SK-N-SH treated with all-trans-retinoic acid at 6 μM for 48 hours (cell line): ENCODE results near the gene DOCK9.

Experiments
- ATAC-seq: fragments of 200-7000 bp; cut with Tn5 transposase; 3 replicates; pipeline ENCODE4 v1.9.1; 2020; ENCODE audit warnings: mild to moderate bottlenecking, moderate library complexity
- ARNTL ChIP-seq: fragments of 450-650 bp; formaldehyde crosslinking; IDR thresholded peaks from 2 replicates; pipeline ENCODE4 v1.5.0; 2020; ENCODE audit warnings: low read depth, mild to moderate bottlenecking, moderate library complexity, borderline replicate concordance
- BACH2 ChIP-seq: fragments of 250-450 bp; sonication (Bioruptor Pico); IDR thresholded peaks from 2 replicates; pipeline ENCODE4 v1.9.0; 2021; ENCODE audit warnings: mild to moderate bottlenecking, borderline replicate concordance
- CSDC2 ChIP-seq: fragments of 250-450 bp; sonication (Bioruptor Pico); IDR thresholded peaks from 2 replicates; pipeline ENCODE4 v1.5.0; 2020; ENCODE audit warnings: mild to moderate bottlenecking, moderate library complexity
- ESRRG ChIP-seq: fragments of 250-450 bp; sonication (Bioruptor Pico); IDR thresholded peaks from 2 replicates; pipeline ENCODE4 v1.6.1; 2021; ENCODE audit warnings: mild to moderate bottlenecking
- GLIS3 ChIP-seq: fragments of 250-450 bp; sonication (Bioruptor Pico); IDR thresholded peaks from 2 replicates; pipeline ENCODE4 v1.5.0; 2020; ENCODE audit warnings: mild to moderate bottlenecking, moderate library complexity
- ISL1 ChIP-seq: fragments of 250-450 bp; sonication (Bioruptor Pico); IDR thresholded peaks from 2 replicates; pipeline ENCODE4 v2.1.2; 2022; ENCODE audit warnings: mild to moderate bottlenecking, moderate library complexity
- PPARA ChIP-seq: fragments of 250-450 bp; sonication (Bioruptor Pico); IDR thresholded peaks from 2 replicates; pipeline ENCODE4 v1.5.0; 2020; ENCODE audit warnings: mild to moderate bottlenecking, borderline replicate concordance
- RARB ChIP-seq: fragments of 250-450 bp; sonication (Bioruptor Pico); IDR thresholded peaks from 2 replicates; pipeline ENCODE4 v1.8.0; 2021; ENCODE audit warnings: mild to moderate bottlenecking, moderate library complexity
- SNAI2 ChIP-seq: fragments of 250-450 bp; sonication (Bioruptor Pico); IDR thresholded peaks from 2 replicates; pipeline ENCODE4 v1.5.0; 2020; ENCODE audit warnings: mild to moderate bottlenecking, moderate library complexity
- TCF4 ChIP-seq: fragments of 250-450 bp; sonication (Bioruptor Pico); IDR thresholded peaks from 2 replicates; pipeline ENCODE4 v1.8.0; 2021; ENCODE audit warnings: mild to moderate bottlenecking, moderate library complexity, borderline replicate concordance
- TOX ChIP-seq: fragments of 250-450 bp; sonication (Bioruptor Pico); IDR thresholded peaks from 2 replicates; pipeline ENCODE4 v1.8.0; 2021; ENCODE audit warnings: mild to moderate bottlenecking, moderate library complexity, borderline replicate concordance
- ZC3H10 ChIP-seq: fragments of 250-450 bp; sonication (Bioruptor Pico); IDR thresholded peaks from 2 replicates; pipeline ENCODE4 v1.5.1; 2021; ENCODE audit warnings: mild to moderate bottlenecking, moderate library complexity
- ZFP3 ChIP-seq: fragments of 250-450 bp; sonication (Bioruptor Pico); IDR thresholded peaks from 2 replicates; pipeline ENCODE4 v1.5.0; 2020; ENCODE audit warnings: mild to moderate bottlenecking, moderate library complexity
- ZFP30 ChIP-seq: fragments of 450-650 bp; formaldehyde crosslinking; IDR thresholded peaks from 2 replicates; pipeline ENCODE4 v1.5.0; 2022; ENCODE audit warnings: mild to moderate bottlenecking, moderate library complexity
- ZNF565 ChIP-seq: fragments of 450-650 bp; formaldehyde crosslinking; conservative IDR thresholded peaks from 2 replicates; pipeline ENCODE4 v1.5.0; 2020; ENCODE audit warnings: low read depth, mild to moderate bottlenecking, moderate library complexity
- ZNF8 ChIP-seq: fragments of 450-650 bp; formaldehyde crosslinking; IDR thresholded peaks from 2 replicates; pipeline ENCODE4 v1.5.0; 2020; ENCODE audit warnings: mild to moderate bottlenecking, moderate library complexity
- TF ChIP-seq, protein P1 (sequence below): fragments of 250-450 bp; sonication (Bioruptor Pico); IDR thresholded peaks from 2 replicates; pipeline ENCODE4 v1.5.1; 2020; ENCODE audit warnings: low read depth, mild to moderate bottlenecking, moderate library complexity
- TF ChIP-seq, protein P2 (sequence below): fragments of 250-450 bp; sonication (Bioruptor Pico); IDR thresholded peaks from 2 replicates; pipeline ENCODE4 v1.5.0; 2020; ENCODE audit warnings: mild to moderate bottlenecking, moderate library complexity
- TF ChIP-seq, protein P3 (sequence below): fragments of 250-450 bp; sonication (Bioruptor Pico); IDR thresholded peaks from 2 replicates; pipeline ENCODE4 v1.8.0; 2020; ENCODE audit warnings: mild to moderate bottlenecking, moderate library complexity, borderline replicate concordance
- TF ChIP-seq, protein P4 (sequence below): fragments of 250-450 bp; sonication (Bioruptor Pico); IDR thresholded peaks from 2 replicates; pipeline ENCODE4 v1.5.1; 2021; ENCODE audit warnings: mild to moderate bottlenecking, moderate library complexity
- TF ChIP-seq, protein P5 (sequence below): fragments of 250-450 bp; sonication (Bioruptor Pico); IDR thresholded peaks from 2 replicates; pipeline ENCODE4 v1.8.0; 2021; ENCODE audit warnings: low read depth, mild to moderate bottlenecking, moderate library complexity, borderline replicate concordance

The DOCK9 gene

DNA sequence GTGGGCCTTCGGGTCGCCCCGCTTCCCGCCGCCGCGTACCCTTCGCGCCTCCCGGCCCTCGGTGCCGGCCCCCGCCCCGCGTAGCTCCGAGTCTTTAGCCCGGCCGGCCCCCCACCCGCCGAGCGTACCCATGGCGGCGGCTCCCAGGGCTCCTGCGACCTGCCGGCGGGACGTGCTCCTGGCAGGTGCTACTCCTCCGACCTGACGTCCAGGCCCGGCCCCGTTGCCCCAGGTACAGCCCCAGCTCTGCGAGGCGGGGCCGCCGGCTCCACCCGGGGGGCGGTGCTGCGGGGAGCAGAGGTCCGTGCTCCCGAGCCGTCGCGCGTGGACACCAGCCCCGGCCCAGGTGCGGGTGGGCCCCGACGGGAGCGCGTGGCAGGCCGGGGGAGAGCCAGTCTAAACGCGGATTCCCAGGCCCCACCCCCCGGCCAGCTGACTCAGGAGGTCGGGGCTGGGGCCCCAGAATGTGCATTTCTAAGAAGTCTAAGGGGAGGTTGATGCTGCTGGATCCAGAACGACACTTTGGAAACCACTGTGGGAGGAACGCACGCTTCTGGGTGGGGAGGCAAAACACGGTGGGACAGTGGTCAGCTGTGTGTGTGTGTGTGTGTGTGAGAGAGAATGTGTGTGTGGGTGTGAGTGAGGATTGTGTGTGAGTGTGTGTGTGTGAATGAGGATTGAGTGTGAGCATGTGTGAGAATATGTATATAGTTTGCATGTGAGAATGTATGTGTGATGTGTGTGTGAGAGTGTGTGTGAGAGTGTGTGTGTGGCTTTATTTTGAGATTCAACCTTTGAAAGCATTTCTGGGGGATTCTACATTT lies 225.2 kb downstream of the DOCK9 start, which contains the start of gene SLC15A1:
Gene SLC15A1 (minus strand): TSS at position 206 of the 824 bp plus-strand sequence. CDS start 74 bp downstream, at position 132.
- TF ChIP-seq, protein P1, sequence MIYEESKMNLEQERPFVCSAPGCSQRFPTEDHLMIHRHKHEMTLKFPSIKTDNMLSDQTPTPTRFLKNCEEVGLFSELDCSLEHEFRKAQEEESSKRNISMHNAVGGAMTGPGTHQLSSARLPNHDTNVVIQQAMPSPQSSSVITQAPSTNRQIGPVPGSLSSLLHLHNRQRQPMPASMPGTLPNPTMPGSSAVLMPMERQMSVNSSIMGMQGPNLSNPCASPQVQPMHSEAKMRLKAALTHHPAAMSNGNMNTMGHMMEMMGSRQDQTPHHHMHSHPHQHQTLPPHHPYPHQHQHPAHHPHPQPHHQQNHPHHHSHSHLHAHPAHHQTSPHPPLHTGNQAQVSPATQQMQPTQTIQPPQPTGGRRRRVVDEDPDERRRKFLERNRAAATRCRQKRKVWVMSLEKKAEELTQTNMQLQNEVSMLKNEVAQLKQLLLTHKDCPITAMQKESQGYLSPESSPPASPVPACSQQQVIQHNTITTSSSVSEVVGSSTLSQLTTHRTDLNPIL: no peak
- TF ChIP-seq, protein P2, sequence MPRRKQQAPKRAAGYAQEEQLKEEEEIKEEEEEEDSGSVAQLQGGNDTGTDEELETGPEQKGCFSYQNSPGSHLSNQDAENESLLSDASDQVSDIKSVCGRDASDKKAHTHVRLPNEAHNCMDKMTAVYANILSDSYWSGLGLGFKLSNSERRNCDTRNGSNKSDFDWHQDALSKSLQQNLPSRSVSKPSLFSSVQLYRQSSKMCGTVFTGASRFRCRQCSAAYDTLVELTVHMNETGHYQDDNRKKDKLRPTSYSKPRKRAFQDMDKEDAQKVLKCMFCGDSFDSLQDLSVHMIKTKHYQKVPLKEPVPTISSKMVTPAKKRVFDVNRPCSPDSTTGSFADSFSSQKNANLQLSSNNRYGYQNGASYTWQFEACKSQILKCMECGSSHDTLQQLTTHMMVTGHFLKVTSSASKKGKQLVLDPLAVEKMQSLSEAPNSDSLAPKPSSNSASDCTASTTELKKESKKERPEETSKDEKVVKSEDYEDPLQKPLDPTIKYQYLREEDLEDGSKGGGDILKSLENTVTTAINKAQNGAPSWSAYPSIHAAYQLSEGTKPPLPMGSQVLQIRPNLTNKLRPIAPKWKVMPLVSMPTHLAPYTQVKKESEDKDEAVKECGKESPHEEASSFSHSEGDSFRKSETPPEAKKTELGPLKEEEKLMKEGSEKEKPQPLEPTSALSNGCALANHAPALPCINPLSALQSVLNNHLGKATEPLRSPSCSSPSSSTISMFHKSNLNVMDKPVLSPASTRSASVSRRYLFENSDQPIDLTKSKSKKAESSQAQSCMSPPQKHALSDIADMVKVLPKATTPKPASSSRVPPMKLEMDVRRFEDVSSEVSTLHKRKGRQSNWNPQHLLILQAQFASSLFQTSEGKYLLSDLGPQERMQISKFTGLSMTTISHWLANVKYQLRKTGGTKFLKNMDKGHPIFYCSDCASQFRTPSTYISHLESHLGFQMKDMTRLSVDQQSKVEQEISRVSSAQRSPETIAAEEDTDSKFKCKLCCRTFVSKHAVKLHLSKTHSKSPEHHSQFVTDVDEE (CRISPR knock-in tag): no peak
- TF ChIP-seq, protein P3, sequence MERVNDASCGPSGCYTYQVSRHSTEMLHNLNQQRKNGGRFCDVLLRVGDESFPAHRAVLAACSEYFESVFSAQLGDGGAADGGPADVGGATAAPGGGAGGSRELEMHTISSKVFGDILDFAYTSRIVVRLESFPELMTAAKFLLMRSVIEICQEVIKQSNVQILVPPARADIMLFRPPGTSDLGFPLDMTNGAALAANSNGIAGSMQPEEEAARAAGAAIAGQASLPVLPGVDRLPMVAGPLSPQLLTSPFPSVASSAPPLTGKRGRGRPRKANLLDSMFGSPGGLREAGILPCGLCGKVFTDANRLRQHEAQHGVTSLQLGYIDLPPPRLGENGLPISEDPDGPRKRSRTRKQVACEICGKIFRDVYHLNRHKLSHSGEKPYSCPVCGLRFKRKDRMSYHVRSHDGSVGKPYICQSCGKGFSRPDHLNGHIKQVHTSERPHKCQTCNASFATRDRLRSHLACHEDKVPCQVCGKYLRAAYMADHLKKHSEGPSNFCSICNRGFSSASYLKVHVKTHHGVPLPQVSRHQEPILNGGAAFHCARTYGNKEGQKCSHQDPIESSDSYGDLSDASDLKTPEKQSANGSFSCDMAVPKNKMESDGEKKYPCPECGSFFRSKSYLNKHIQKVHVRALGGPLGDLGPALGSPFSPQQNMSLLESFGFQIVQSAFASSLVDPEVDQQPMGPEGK (CRISPR knock-in tag): no peak
- no peak for TF ChIP-seq BACH2 (CRISPR knock-in tag)
- TF ChIP-seq, protein P4, sequence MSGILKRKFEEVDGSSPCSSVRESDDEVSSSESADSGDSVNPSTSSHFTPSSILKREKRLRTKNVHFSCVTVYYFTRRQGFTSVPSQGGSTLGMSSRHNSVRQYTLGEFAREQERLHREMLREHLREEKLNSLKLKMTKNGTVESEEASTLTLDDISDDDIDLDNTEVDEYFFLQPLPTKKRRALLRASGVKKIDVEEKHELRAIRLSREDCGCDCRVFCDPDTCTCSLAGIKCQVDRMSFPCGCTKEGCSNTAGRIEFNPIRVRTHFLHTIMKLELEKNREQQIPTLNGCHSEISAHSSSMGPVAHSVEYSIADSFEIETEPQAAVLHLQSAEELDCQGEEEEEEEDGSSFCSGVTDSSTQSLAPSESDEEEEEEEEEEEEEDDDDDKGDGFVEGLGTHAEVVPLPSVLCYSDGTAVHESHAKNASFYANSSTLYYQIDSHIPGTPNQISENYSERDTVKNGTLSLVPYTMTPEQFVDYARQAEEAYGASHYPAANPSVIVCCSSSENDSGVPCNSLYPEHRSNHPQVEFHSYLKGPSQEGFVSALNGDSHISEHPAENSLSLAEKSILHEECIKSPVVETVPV: no peak
- TF ChIP-seq SNAI2 (CRISPR knock-in tag): no peak
- TF ChIP-seq CSDC2 (CRISPR knock-in tag): no peak
- TF ChIP-seq ARNTL (CRISPR knock-in tag): no peak
- no peak for TF ChIP-seq PPARA (CRISPR knock-in tag)
- TF ChIP-seq GLIS3: no peak
- no peak for TF ChIP-seq ESRRG (CRISPR knock-in tag)
- no peak for TF ChIP-seq ZNF565
- no peak for TF ChIP-seq TCF4 (CRISPR knock-in tag)
- no peak for TF ChIP-seq ISL1 (CRISPR knock-in tag)
- no peak for TF ChIP-seq ZFP30 (CRISPR knock-in tag)
- TF ChIP-seq ZNF8 (CRISPR knock-in tag): no peak
- ATAC-seq: peak; percentile 22

DNA sequence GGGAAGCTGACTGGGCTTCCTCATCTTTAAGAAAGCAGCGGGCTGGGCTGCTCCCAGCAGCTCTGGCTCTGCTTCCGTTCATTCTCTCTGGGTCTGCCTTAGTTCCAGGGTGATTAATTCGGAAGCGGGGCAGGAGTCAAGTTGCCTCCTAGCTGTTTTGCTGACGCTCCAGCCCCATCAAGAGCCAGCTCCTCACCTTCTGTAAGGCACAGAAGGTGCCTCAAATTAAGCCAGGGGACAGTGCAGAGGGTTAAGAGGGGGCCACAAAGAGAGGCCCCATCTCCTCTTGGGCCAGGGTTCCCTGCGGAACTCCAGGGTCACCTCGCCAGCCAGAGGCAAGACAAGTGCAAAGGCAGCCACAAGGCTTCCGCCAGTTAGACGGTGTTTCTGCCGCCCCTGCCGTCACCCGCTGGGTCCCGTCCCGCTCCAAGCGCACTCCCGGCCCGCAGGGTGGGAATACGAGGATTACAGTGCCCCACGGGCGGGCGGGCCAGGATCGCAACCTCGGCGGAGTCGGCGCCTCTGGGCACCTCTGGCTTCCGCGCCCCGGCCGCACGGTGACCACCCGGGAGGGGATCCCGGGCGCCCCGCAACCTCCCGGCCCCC lies 225.9 kb downstream of the DOCK9 start:
- ATAC-seq: peak; percentile 61
- TF ChIP-seq SNAI2 (CRISPR knock-in tag): no peak
- TF ChIP-seq RARB: no peak
- TF ChIP-seq, protein P4: no peak
- TF ChIP-seq TOX (CRISPR knock-in tag): no peak
- no peak for TF ChIP-seq BACH2 (CRISPR knock-in tag)
- TF ChIP-seq ZFP3 (CRISPR knock-in tag): no peak
- no peak for TF ChIP-seq ISL1 (CRISPR knock-in tag)
- TF ChIP-seq ZC3H10 (CRISPR knock-in tag): no peak
- TF ChIP-seq ZNF565: no peak
- TF ChIP-seq, all 23 proteins: peak for 0

DNA sequence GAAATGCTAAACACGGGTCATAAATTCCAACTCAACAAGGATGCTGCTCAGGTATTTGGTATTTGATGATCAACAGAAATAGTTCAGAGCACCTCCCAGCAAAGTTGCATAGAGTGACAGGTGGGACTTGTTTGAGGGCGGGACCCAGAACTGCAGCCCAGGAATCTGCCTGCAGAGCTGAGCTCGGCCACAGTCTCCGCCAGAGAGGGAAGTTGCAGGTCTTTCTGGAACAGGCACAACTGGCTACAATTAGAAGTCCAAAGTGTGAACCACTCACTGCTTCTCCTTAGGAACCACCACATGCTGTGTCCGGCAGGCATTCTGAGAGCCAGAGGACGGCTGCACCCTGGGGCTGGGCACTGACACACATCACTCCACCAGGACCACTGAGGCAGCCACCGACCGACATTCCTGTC lies 226.5 kb downstream of the DOCK9 start:
- ATAC-seq: peak; percentile 45; the same call in 2 of the 3 replicates
- TF ChIP-seq BACH2 (CRISPR knock-in tag) (no peak), ZNF565 (no peak), TOX (CRISPR knock-in tag) (no peak), ISL1 (CRISPR knock-in tag) (no peak), ZFP30 (CRISPR knock-in tag) (no peak)
- TF ChIP-seq, protein P2 (CRISPR knock-in tag): no peak
- TF ChIP-seq, protein P5, sequence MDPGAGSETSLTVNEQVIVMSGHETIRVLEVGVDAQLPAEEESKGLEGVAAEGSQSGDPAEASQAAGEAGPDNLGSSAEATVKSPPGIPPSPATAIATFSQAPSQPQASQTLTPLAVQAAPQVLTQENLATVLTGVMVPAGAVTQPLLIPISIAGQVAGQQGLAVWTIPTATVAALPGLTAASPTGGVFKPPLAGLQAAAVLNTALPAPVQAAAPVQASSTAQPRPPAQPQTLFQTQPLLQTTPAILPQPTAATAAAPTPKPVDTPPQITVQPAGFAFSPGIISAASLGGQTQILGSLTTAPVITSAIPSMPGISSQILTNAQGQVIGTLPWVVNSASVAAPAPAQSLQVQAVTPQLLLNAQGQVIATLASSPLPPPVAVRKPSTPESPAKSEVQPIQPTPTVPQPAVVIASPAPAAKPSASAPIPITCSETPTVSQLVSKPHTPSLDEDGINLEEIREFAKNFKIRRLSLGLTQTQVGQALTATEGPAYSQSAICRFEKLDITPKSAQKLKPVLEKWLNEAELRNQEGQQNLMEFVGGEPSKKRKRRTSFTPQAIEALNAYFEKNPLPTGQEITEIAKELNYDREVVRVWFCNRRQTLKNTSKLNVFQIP (CRISPR knock-in tag): no peak
